SK-N-DZ (cell line): ENCODE results near the gene ZNF385B. TPM values are rescaled to one million over a fixed set of nuclear protein-coding genes. Genes with fewer than 3 reads are reported as not detected.

Source experiments
- DNase-seq: peaks from one replicate; pipeline ENCODE4 v3.0.0-alpha.2; 2015; ENCODE audit warnings: low spot score
- polyA plus RNA-seq, 2 experiments: library from polyadenylated mRNA; depleted of rRNA; stranded (reverse); fragments of >200 nt; gene quantifications; 2 replicates each; pipeline ENCODE4 v1.2.3, GENCODE V29; 2014

The ZNF385B gene
- 0.15 and 0.33 TPM in 2 replicates for polyA plus RNA-seq (2014; cell fraction: cytosol; rRNA removed)
- 0.46 and 2.2 TPM in 2 replicates for polyA plus RNA-seq (2014; cell fraction: nucleus; rRNA removed)

DNA sequence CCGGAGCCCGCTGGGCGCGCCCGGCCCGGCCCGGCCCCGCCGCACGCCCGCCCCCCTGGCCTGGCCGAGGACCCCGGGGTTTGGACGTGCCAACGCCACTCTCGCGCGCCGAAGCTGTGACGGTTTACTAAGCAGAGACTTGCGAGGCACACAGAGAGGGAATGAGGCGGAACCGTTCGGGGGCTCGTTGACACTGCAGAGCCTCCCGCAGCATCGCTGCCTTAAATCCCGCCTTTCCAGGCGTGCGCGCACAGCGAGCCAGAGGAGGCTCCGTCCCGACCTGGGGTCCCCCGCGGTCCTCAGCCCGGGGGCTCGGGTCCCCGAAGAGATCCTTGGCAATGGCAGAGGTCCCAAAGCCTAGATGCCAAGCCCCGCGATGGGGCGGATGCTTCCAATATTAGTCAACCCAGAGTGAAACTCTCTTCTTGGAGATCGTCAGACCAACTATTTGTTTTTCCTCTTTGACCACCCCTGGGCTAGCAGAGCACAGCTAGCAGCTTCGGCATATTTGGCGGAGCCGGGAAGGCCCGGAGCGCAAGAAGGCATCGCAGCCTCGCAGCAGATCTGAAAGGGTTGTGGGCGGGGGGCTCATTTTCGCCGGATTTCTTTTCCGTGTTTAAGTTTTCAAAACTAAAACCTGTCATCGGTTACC is at the start of gene ZNF385B:
Gene ZNF385B, minus strand, starts transcription at position 197 of the 652 bp plus-strand sequence.
- peak; percentile 29 for DNase-seq

DNA sequence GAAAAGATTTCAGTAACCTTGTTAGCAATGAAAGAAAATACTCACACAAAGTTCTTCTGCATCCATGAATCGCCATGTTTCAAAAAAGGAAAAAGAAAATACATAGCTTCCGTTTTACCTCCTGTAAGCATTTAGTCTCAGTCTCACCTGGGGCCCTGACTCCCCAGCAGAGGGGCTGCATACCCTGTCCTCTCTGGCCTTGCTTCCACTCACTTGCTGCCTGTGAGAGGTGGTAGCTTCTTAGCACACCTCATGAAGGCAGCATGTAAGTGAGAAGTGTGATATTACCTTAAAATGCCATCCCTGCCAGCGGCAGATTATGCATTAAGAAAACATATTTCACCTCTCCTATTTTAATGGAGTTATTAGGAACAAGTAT is 49.3 kb upstream of the ZNF385B start:
- no peak for DNase-seq

DNA sequence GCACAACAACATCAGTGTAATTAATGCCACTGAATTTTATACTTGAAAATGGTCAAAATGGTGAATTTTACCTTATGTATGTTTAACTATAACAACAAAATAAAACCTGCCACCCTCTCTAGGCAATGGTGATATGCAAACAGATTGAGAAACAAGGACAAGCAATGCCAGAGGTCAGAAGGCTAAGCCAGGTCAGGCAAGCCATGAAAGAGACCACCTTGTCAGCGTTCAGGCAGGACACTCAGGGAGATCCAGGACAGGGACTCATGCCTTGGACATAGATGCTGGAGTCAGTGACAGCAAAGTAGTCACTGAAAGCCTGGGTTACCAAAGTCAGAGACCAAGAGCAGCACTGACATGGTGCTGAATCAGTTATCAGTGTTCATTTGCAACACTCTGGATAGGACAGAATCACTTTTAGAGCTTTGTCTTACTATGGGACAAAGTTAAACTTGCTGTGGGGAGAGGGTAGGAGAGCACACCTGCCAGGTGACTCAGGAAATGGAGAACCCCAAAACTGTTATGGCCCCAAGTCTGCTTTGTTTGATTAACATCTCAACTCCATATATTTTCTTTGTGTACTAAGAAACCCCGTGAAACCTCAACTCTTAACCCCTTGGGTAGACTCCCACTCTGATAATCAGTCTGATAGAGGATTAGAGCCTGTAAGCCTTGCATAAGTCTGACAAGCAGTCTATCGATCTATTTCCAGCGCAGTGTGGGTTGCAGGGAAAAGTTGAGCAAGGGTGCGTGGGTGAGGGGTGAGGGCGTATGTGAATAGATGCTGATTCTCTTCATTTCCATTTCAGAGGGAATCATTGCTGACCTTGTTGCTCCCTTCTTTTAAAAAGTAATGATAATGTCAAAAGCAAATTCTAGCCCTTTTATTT is 48.7 kb upstream of the ZNF385B start:
- DNase-seq: no peak

DNA sequence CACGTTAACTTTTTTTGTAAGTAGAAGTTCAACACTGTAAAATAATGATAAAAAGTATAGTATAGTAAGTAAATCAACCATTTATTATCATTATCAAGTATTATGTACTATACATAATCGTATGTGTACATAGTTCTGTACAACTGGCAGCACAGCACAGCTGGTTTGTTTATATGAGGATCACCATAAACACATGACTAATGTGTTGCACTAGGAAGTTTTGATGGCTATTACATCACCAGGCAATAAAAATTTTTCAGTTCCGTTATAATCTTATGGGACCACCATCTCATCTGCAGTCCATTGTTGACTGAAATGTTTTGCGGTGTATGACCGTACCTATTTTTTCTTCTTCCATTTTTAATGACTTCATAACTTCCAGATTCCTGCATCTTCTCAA is 39.2 kb upstream of the ZNF385B start:
- DNase-seq: no peak

DNA sequence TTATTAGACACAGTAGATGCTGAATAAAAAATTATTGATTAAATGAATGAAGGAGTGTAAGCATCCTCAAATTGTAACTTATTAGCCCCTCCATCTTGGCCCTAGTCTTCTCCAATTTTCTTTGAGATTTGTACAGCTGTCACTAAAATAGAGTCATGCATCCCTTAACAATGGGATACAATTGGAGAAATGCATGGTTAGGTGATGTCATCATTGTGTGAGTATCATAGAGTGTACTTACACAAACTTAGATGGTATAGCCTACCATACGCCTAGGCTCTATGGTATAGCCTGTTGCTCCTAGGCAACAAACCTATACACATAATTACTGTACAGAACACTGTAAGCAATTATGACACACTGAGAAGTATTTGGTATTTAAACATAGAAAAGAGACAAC is 38.3 kb upstream of the ZNF385B start:
- DNase-seq: no peak

DNA sequence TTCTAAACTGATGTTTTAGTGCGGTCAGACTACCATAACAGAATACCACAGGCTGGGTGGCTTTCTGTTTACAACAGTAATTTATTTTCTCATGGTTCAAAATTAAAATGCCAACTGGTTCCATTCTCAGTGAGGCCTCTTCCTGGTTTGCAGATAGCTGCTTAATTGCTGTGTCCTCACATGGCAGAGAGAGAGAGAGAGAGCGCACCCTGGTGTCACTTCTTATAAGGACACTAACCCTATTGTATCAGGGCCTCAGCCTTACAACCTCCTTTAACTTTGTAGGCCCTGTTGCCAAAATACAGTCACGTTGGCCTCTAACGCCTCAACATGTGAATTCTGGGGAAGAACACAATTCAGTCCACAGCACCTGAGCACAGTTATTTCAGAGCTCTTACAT is 37.5 kb upstream of the ZNF385B start:
- DNase-seq: peak; percentile 68

DNA sequence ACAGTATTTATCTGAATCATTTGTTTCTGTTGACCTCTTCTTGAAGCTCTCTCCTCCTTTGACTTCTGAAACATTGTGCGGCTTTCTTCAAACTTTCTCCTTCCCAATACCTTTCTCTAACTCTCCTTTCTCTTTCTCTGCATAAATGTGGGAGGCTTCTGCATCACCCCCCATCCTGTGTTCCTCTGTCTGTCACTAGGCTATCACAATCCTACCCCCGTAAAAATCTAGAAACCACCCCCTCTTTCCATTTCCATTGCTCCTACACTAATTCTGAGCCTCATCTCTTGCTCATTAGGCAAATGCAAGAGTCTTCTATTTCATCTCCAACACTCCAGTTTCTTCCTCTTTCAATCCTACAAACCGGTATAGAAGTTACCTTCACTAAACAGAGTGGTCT is 32.2 kb upstream of the ZNF385B start:
- DNase-seq: no peak

DNA sequence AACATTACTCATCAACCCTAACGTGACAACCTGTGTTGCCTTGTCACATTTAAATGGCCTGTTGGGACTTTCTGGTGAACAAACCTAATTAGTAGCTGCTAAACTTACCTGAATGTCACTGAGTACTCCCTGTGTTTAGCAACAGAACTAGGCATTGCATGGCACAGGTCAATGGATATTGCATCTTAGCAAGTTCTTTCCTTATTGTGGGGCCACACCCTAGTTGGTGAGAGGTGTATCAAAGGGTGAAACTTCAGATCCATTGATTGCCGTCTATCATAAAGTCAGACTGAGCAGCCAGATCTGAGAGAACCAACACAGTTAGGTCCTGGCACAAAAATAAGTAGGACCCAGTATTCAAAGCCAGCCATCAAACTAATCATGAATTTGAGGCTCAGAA is 29.8 kb upstream of the ZNF385B start:
- no peak for DNase-seq

DNA sequence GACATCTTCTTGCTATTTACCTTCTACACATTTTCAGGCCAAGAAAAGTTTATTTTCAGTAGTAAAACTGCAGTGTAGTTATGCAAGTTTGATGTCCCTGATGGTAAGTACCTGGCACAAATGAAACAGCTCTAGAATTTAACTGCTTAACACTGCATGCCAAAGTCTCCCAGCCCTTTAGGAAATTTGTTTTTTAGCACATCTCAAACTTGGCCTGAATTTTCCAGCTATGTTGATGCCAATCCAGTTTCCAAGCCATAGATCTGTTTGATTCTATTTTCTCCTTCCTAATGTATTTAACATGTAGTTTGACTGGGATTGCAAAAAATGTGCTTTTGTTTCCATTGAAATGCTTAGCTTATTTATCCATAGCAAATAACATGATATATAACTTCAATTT is 29.3 kb upstream of the ZNF385B start:
- DNase-seq: no peak

DNA sequence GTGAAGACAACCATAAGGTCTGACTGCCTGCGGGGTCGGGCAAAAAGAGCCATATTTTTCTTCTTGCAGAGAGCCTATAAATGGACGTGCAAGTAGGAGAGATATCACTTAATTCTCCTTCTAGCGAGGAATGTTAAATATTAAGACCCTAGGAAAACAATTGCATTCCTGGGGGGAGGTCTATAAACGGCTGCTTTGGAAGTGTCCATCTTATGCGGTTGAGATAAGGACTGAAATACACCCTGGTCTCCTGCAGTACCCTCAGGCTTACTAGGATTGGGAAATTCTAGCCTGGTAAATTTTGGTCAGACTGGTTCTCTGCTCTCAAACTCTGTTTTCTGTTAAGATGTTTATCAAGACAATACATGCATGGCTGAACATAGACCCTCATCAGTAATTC is 27.2 kb upstream of the ZNF385B start:
- DNase-seq: peak; percentile 49

DNA sequence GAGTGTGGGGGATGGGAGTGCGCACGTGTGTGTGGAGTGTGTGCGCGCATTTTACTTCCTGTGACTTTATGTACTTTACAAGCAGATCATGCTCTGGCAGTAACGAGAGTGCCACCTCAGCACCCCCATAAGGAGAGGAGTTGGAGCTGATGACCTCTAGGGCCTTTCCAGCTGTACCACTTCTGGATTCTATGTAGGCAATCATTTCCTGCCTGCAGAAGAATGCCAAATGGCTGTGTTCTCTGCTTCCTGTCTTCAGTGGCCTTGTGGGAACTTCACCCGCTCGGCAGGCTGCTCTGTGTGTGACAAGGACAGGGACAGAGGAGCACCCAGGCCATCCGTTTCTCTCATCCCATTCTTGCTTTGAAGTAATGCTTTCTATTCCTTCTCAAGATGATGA is 22.8 kb upstream of the ZNF385B start:
- DNase-seq: peak; percentile 15

DNA sequence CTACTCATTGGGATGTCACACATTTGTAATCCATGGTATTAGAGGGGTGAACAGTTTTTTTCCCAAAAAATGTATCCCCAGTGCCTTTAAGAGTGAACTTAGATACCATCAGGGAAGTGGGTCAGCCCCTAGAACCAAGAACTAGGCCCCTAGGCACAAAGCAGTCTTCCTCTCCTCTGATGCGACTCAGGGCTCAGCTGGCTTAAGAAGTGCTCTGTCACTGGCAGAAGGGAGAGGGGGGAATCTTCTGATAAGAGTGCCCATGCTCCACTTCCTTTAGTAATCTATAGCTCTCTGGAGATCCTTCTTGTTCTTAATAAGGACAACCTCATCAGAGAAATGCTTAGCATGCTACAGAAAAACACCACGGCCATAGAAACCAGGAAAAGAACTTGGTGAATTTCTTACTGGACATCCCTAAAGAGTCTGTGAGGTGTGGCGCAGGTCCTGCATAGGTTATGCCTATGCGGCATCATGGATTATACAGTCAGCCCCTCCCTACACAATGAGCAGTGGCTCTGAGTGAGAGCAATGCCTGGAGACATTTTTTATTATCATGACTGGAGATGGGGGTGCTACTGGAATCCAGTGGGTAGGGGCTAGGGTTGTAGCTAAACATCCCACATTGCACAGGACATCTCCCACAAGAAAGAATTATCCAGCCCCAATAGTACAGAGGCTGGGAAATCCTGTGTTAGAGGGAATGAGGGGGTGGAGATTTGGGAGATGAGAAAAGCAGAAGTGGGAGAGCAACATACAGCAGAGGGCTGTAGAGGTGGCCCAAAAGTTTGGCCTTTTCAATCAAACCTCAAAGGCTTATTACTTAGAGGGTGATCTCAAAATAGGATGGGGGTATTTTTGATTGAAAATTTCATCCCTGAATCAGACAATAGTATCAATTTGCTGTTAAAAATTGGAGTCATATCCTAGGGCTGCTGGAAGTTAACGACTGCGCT is 21.7 kb upstream of the ZNF385B start:
- no peak for DNase-seq

DNA sequence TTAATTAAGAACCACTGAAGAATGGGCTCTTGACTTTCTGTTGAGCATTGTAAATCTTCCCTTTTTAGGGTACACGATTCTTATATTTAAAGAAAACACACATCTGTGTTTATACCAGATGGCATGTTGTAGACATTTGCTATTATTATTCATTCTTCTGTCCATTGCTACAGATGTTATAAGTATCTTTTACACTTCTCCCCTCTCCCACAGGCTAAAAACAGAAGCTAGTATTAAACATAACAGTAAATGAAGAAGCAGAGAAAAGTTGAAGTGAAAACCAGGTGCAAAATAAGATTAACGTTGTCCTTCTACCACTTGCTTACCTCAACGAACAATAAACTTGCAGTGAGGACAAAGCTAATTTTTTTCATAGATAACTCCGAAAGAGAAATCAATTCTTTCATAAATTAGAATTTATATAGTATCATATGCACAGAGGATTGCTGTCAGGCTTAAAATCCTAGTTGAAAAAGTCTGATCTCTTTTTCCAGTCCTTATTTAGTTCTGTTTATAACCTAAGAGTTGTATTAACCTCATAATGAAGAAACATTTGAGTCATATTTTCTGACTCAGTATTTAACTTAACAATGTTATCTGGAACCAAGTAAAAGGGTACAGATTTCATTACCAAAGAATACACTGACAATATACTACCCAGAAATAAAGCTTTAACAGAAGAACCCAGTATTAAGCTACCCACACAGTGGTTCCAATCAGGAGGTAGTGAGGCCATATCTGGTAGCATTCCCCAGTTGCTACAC is 16.4 kb upstream of the ZNF385B start:
- no peak for DNase-seq

DNA sequence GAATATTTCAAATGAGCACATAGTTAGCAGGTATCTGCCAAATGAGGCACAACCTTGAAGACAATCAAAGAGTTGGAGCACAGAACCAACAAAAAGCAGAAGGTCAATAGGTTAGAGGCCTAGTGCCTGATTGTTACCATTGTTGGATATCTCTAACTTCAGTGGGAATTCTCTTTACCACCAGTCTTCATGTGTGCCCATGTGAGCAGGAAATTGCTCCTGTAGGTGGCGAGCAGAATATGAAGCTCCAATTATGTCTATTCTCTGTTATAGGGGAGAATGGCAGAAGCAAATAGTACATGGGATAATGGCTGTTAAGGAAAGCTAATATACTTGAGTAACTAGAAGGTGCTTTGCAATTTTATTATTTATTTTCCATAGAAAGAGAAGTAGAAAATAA is 14.9 kb upstream of the ZNF385B start:
- DNase-seq: no peak

DNA sequence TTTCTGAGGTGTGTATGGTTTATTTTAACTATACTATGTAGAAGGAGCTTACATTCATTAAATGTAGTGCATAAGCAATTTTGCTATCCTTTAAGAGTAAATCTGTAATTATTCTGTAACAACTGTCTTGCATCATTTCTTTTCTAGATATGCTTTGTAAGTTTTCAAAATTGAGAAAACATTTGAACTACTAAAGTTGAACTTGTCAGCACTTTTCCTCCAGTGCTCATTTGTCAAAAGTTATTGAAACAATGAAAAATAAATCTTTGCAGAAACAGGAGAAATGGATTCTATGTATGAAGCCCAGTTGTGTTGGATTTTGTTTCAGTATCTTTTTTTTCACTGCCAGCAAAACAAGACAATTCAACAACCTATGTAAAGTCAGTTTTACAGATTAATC is 14.5 kb upstream of the ZNF385B start:
- DNase-seq: no peak

DNA sequence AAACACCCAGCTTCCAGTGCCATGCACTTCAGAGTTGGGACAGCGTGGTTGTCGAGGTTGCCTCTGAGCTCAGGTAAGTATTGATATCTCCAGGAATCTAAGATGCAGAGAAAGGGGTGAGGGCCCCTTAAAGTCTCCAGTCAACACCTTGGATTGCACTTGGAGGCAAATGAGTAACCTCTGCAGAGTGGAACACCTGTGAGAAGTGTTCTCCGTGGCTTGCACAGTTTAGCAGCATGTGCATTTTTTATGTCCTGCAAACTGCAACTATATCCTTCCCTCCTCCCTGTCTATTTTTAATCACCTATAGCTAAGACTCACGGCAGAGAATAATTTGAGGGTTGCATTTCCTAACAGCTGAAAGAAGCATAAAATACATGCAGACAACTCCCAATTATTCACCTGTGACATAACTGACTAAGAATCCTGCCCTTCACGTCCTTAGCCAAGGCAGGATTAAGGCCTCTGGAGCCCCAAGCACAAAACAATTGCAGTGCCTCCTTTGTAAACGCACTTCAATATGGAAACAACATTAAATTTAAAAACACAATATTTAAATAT is 1.6 kb upstream of the ZNF385B start:
- DNase-seq: no peak

DNA sequence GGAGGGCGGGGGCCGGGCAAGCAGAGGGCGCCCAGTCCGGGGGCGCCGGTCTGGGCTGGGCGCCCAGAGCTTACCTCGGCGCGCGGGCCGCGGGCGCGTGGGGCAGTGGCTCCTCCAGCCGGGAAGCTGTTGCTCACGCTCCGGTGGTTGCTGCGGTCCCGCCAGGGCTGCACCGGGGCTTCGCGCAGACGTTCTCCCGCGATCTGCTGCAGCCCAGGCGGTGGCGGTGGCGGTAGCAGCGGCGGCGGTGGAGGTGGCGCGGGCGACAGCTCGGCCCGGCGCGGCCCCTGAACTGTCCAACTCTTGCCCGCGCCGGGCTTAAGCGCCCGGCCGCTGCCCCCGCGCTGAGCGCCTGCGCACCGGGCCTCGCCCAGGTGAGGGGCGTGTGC is 391 bp downstream of the ZNF385B start:
- no peak for DNase-seq

DNA sequence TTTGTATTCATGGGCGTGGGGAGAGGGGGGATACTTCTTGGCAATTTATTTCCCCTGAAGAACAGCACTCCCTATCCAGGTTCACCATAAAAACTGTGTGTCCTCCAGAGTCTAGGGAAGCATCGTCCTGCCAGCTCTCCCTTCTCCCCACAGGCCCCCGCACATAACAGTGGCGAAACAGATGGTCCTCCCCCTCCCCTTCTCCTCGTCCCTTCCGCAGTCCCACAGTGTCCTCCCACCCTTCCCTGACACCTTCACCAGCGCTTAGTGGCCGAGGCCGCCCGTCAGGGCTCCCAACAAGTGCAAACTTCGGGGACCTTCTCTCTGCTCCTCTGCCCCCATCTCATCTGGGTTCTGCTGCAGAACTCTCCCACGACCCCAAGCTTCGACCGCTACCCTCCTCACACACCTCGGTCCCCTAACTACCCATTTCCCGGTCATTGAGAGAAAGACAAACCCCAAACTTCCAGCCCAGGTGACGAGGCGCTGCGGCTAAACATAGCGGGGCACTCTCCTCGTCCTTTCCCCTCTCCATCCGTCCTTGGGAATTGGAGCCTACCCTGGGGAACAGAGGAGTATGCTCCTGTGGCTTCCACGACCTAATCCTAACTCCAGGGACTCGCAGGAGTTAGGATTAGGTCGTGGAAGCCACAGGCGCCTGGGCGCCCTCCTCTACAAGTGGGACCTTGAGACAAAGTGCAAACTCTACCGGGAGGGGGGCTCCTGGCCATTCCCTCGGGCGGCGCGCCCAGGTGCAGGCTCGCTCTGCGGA is 971 bp downstream of the ZNF385B start:
- DNase-seq: no peak

DNA sequence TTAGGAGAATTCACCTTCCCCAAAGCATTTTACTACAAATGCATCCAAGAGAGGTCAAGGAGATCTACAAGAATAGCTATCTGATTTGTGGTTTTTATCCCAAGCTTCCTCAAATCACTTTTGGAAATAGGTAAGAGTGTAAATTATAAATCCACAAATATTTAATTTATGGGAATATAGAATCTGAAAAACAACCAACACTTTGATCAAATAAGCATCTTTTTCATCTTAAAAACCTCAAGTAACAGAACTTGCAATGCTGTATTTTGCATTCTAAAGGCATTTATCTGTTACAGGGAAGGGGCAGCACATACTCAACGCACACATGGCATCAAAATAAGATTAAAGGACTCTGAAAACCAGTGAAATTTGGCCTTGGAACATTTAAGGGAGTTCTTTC is 1.9 kb downstream of the ZNF385B start:
- DNase-seq: no peak

DNA sequence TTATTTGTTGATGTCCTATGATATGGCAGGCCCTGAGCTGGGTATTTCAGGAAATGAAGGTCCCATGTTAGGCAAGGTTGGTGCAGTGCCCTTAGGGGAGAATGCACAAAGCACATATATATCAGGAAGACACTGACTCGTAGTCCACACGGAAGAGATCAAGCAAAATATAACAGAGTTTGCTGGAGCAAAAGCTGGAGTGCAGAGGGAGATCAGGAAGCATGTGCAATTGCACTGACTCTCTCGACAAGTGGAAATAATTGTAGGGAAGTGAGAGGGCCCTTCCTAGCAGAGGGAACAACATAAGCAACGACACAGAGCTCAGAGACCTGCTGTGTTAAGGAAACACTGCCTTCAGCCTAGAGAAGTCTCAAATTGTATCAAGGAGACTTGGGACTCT is 4.2 kb downstream of the ZNF385B start:
- DNase-seq: no peak
